Lung microvascular endothelial cell (primary cell): ENCODE measurements around the gene PTGIS. TPM values are rescaled to one million over a fixed set of nuclear protein-coding genes. Genes with fewer than 3 reads are reported as not detected.

ENCODE experiments used
- DNase-seq, 2 donors: peaks; one replicate each; pipeline versions ENCODE4 v3.0.0 to v3.0.0-alpha.2; 2010; ENCODE audit warnings: low read depth in 2 of 2
- total RNA-seq: library from RNA; depleted of rRNA; stranded (reverse); fragments of >200 nt; gene quantifications from 2 replicates; pipeline ENCODE4 v1.2.1, GENCODE V29; 2014

PTGIS gene
- total RNA-seq, 1 donor from 2014 or later = 0.20 TPM

DNA sequence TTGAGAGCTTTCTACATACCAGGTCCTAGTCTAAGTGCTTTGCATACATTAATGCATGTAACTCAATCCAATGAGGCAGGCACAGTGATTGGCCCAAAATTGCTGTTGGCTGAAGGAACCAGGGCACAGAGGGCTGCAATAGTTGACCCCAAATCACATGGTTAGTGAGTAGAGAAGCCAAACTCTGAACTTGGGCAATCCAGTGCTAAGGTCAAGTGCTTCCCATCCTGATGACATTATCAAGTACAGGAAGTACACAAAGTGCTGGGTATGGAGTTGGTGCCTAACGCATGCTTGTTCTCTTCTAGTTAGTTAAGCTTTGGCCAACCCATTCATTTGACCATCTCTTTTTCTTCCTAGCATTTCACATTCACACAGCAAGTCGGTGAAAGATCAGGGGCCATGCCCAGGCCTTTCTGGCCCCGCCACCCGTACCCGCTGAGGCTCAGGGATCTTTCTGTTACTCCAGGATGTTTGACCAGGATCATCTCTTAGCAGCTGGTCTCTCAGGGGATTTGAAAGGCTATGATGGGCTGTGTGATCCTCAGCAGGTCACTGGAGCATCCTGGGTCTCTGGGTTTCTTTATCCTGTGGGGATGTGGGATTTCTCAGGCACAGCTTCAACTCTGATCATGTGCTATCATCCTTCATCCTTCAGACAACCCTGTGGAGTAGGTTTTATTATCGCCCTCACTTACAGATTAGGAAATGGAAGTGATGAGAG is 92.5 kb downstream of the PTGIS start:
- DNase-seq = no peak

DNA sequence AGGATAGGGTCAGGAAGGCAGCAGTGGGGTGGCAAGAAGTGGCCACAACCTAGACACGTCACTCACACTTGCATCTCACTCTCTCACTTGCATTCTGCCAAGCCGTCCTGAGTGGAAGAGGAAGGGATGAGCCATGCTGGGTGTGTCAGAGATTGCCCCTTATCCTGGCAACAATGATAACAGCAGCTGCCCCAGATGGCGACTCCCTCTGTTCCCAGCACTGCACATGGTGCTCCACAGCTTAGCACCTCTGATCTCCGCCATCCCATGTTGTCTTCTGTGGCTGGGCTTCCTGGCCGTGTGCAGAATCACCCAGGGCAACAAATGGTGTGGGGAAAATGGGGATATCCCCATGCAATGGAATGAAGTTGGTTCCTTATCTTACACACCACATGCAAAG is 96.5 kb downstream of the PTGIS start:
- DNase-seq = no peak

DNA sequence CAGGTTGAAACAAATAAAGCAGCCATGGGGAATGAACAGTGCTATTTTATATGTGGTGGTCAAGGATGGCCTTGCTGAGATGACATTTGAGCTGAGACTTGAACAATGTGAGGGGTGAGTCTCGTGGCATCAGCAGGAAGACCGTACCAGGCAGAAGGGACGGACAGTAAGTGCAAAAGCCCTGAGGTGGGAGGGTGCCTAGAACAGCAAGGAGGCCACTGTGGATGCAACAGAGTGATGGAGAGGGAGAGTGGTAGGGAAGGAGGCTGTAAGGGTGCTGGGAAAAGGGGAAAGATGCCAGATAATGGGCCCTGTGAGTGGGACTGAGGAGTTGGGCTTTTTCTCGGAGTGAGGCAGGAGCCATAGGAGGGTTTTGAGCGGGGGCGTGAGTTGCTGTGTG is 97.0 kb downstream of the PTGIS start:
- no peak for DNase-seq

DNA sequence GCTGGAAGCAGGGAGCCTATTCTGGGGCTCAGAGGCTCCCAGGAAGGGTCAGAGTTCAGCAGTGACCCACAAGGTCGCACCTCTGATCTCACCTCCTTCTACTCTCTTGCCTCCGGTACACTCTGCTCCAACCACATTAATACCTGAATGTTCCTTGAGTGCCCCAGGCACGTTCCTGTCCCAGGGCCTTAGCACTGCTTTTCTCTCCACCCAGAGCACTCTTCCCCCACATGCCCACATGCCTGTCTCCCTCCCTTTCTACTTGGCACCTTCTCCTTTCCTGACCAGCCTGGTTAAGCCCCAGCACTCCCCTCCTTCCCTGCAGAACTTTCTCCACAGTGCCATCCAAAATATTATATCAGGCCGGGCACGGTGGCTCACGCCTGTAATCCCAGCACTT is 98.9 kb downstream of the PTGIS start:
- DNase-seq = no peak

DNA sequence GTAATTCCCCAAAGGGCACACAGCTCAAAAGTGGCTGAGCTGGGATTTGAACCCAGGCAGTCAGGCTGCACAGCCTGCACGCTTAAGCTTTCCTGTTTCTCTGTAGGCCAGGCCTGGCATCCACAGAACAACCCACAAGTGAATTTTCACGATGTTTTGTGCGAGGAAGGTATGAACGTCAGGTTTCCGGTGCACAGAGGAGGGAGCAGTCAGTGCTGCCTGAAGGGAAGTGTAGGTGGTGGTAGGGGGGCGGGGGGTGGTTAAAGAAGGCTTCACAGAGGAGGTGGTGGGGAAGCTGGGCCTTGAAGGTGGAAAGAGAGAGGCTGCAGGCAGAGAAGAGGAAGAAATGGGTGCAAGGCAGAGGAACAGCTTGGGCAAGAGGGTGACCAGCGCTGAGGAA is 99.5 kb downstream of the PTGIS start:
- DNase-seq = no peak

DNA sequence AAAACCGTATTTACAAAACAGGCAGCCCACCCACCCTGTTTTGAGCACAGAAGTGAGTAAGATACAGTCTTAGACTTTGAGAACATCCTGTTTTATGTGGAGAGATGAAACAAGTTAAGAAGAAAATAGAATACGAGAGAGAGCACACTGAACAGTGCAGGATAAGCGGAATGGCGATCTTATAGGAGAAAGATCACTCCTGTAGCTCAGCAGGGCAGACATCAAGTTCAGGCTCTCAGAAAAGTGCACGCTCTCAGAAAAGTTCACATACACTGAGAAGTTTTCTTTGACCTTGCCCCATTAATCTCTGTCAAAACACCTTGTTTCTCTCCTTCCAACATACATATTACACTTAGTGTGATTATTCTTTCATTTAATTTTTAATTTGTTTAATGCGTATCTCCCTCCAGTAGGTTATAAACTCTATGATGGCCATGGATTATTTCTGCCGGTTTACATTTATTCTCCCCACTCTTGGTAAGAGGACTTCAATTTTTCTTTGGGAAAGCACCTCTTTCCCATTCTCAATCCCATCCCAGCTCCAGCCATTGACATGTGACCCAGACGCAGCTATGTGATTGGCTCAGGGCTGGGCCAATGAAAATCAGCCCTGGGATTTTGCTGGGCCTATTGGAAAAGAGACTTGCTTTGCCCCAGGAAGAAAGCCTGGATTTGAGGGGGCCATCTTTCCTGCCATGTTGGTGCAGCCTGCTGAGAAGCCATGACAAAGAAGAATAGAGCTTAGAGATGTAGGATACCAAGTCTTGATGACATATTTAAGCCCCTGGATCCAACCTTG is 101.6 kb downstream of the PTGIS start:
- no peak for DNase-seq

DNA sequence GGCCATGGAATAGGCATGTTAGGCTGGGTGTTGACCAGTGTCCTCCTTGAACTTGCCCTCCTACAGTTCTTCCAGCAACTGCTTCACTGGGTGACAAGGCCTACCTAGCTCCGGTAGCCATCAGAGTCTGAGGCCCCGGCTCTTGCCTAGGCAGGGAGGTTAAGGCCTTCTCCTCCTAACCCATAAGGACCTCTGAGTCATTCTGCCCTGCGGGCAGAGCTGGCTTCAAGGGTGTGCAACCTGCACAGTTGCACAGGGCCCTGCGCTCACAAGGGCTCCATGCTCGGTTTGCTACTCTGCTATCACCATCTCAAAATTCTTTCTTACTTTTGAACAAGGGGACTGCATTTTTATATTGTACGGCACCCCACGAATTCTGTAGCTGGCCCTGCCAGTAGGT is 103.4 kb downstream of the PTGIS start:
- DNase-seq = no peak

DNA sequence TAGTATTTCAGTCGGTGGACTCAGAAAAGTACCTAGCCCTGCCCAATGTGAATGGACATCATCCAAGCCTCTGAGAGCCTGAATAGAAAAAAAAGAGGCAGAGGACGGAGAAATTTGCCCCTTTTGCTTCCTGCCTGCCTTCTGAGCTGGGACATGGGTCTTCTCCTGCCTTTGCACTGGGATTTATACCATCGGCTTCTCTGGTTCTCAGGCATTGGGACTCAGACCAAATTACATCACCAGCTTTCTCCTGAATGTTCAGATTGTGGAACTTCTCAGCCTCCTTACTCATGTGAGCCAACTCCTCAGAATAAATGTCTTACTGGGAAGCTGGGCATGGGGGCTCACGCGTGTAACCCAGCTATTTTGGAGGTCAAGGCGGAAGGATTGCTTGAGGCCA is 105.3 kb downstream of the PTGIS start:
- no peak for DNase-seq

DNA sequence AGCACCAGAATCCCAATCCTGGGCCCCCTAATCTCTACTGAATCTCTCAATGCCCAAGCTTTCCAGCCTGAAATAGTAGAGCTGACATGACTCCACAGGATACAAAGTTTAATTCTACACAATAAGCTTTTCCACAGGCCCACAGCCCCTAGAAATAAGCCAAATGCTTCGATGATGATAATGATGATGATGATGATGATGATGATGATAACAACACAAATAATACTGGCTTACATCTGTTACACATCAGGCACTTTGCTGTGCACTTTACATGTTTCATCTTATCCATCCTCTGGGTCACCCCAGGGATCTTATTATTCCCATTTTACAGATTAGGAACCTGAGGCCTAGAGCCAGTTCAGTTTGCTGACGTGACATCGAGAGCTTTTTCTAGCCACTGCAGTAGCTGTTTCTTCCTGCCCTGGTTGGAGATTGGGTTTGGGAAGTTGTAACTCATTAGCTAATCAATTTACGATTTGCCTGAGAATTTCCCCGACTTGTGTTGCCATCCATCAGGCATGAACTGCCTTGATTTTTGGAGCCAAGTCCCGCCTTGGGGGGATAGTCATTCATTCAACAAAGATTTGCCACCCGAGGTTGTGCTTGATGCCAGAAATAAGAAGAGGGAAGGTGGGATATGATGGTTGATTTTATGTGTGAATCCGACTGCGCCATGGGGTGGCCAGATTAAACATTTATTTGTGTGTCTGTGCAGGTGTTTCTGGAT is 105.9 kb downstream of the PTGIS start:
- no peak for DNase-seq

DNA sequence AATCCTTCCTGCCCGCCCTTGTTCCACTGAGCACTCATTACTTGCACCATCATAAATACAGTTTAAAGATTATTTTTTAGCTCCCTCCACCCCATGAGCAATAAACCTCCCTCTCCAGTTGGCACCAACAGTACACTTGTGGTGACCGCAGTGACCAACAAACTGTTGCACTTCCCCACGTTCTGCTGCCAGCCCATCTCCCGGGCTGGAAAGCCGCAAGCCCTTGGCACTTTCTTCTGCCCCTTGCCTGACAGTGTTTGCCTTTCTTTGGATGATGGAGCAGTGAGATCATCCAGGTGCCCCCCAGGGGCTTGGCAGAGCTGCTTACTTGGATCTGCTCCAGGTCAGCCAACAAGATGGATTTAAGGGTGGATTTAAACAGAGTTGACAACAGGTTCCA is 107.0 kb downstream of the PTGIS start:
- DNase-seq = no peak

DNA sequence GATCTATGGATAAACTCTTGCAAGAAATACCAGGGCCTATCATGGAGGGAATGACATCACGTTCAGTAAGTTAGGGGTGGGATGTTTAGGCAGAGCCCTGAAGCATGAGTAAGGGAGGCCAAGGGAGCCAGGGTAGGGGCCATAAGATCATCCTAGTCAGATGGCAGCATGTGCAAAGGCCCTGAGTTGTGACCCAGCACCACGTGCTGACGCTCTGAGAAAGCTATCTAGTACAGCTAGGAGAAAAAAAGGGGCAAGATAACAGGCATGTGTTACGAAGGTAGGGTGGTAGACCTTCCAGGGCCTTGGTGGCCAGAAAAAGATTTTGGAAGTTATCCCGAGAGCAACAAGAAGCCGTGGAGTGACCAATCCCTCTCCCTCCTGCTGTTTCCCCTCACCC is 107.8 kb downstream of the PTGIS start:
- no peak for DNase-seq

DNA sequence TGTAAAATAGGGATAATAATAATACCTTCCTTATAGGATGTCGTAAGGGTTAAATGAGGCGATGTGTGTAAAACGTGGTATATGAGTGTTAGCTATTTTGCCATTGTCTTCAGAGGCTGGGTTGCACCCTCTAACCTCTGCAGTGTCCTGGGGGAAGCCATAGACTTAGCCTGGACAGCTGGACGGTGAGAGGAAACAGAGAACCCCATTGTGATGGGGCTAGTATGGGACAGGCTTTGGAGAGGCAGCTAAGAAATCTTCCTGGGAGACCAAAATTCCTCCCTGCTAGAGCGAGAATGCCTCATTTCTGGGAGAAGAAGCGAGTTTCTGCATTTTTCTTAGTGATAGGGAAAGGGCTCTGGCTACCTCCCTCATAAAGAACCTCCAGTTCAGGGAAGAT is 108.3 kb downstream of the PTGIS start:
- DNase-seq = no peak

DNA sequence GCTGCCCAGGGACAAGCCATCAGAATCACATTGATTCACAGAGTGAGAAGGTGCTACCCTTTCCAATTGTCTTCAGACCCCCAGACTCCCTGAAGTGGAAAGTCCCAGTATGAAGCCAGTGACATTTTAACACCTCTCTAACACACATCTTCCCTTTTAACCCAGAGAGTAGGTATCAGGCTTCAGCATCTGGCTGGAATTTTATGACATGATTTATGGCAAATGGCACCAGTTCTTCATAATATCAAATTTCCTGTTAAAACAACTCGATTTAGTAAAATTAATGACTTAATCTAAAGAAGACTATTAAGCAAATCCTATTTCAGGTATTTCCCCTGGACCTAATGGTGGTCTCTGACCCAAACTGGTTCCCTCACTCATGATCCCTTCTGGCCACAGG is 110.5 kb downstream of the PTGIS start:
- DNase-seq = no peak

DNA sequence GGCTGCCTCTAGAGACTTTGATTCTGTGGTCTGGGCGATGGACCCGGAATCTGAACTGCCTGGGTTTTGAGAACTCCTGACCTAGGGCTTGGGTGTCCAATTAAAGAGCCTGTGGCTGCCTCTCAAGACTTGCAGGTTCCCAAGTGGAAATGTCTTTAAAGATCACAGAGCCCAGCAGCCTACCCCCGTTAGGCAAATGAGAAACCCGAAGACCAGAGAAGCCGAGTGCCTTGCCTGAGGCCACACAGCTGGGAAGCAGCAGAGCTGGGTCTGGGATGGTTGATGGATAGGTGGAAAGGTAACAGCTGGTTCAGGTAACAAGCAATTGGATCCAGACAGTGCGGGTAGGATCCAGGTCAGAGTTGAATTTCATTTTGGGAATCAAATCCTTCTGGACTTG is 111.3 kb downstream of the PTGIS start:
- no peak for DNase-seq

DNA sequence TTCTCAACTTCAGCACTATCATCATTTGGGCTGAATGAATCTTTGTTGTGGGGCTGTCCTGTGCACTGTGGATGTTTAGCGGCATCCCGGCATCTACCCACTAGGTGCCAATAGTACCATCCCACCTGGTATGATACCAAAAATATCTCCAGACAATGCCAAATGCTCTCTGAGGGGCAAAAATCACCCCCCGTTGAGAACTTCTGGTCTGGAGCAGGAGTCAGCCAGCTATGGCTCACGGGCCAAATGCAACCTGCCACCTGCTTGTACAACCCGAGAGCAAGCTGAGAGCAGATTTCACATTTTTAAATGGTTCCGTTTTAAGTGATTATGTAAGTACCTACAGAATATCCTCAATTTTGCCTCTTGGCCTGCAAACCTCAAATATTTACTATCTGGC is 112.2 kb downstream of the PTGIS start:
- no peak for DNase-seq

Other genes with a start within 250 kb of the PTGIS start
- under 0.01 TPM in 2 replicates for gene KCNB1, start 85.5 kb downstream of the PTGIS start, total RNA-seq
- 34.4 and 61.9 TPM in 2 replicates for gene B4GALT5, start 145.7 kb upstream of the PTGIS start, total RNA-seq
- 4.6 and 10.3 TPM in 2 replicates for gene SLC9A8, start 244.7 kb upstream of the PTGIS start, total RNA-seq